ENCODE data around the gene GLYR1.

Gene GLYR1

GRCh38 chr16:4796982-4797804, 49.9 kb downstream of the GLYR1 start:
- ChIA-PET POLR2A (no interaction called here), CTCF (interaction anchor here (1.3 to 1.5 kb wide), 3 partner anchors 10 to 173 kb away, joined by 3 to 4 read pairs (median 4); partner anchors contain the start of genes MGRN1 and SEPTIN12)
- no peak for DNase-seq (ENCODE audit: extremely low spot score)
- TF ChIP-seq, protein P1, sequence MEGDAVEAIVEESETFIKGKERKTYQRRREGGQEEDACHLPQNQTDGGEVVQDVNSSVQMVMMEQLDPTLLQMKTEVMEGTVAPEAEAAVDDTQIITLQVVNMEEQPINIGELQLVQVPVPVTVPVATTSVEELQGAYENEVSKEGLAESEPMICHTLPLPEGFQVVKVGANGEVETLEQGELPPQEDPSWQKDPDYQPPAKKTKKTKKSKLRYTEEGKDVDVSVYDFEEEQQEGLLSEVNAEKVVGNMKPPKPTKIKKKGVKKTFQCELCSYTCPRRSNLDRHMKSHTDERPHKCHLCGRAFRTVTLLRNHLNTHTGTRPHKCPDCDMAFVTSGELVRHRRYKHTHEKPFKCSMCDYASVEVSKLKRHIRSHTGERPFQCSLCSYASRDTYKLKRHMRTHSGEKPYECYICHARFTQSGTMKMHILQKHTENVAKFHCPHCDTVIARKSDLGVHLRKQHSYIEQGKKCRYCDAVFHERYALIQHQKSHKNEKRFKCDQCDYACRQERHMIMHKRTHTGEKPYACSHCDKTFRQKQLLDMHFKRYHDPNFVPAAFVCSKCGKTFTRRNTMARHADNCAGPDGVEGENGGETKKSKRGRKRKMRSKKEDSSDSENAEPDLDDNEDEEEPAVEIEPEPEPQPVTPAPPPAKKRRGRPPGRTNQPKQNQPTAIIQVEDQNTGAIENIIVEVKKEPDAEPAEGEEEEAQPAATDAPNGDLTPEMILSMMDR (IDR thresholded peaks at IDR 0.05; ENCODE audit: control extremely low read depth, extremely low read depth, low read depth, missing control alignments): no peak

GRCh38 chr16:4795828-4796572, 51.1 kb downstream of the GLYR1 start:
- DNase-seq (ENCODE audit: extremely low spot score): no peak
- ChIA-PET POLR2A (no interaction called here), CTCF (interaction anchor here (1.1 to 1.4 kb wide), 3 partner anchors 8 to 161 kb away, joined by 3 to 4 read pairs (median 3); partner anchors contain the start of gene SEPTIN12)

GRCh38 chr16:4795181-4795827, 51.8 kb downstream of the GLYR1 start, which contains the start of gene SMIM22:
Gene SMIM22, plus strand, starts transcription at chr16:4795369. Its CDS starts 366 bp downstream, at chr16:4795735.
- no peak for DNase-seq (ENCODE audit: extremely low spot score)
- TF ChIP-seq, protein P1 (IDR thresholded peaks at IDR 0.05; ENCODE audit: control extremely low read depth, extremely low read depth, low read depth, missing control alignments): no peak
- POLR2A ChIA-PET: no interaction called here
- CTCF ChIA-PET: interaction anchor here (1.1 kb wide), 1 partner anchor 161 kb away, joined by 3 read pairs; no protein-coding TSS in a partner anchor

More at GRCh38 chr16:4795828-4796572, 51.1 kb downstream of the GLYR1 start:
- TF ChIP-seq, protein P1 (IDR thresholded peaks at IDR 0.05; ENCODE audit: control extremely low read depth, extremely low read depth, low read depth, missing control alignments): no peak

GRCh38 chr16:4792951-4793513, 54.1 kb downstream of the GLYR1 start:
- POLR2A ChIA-PET: interaction anchor here (0.5 kb wide), 1 partner anchor 86 kb away, joined by 5 read pairs; no protein-coding TSS in a partner anchor
- TF ChIP-seq, protein P1 (IDR thresholded peaks at IDR 0.05; ENCODE audit: control extremely low read depth, extremely low read depth, low read depth, missing control alignments): no peak
- CTCF ChIA-PET: interaction anchor here (1.1 to 1.2 kb wide), 2 partner anchors 14 to 76 kb away, joined by 3 read pairs; no protein-coding TSS in a partner anchor
- DNase-seq (ENCODE audit: extremely low spot score): no peak

GRCh38 chr16:4790871-4791270, 56.2 kb downstream of the GLYR1 start:
- TF ChIP-seq, protein P1 (IDR thresholded peaks at IDR 0.05; ENCODE audit: control extremely low read depth, extremely low read depth, low read depth, missing control alignments): no peak
- ChIA-PET CTCF (no interaction called here), POLR2A (no interaction called here)
- DNase-seq (ENCODE audit: extremely low spot score): no peak

DNA sequence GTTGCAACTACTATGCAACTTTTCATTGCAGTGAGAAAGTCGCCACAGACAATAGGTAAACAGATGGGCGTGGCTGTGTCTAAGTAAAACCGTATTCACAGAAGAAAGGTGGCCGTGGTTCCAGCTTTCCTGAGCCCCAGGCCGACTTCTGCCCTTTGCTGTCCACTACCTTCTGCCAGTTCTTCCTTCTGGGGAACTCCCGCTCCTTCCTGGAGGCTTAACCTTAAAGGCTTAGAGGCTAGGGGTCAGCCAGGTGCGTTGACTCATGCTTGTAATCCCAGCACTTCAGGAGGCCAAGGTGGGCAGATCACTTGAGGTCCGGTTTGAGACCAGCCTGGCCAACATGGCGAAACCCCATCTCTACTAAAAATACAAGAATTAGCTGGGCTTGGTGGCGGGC, 56.8 kb downstream of the GLYR1 start:
- ChIA-PET CTCF (no interaction called here), POLR2A (no interaction called here)
- TF ChIP-seq, protein P1 (IDR thresholded peaks at IDR 0.05; ENCODE audit: control extremely low read depth, extremely low read depth, low read depth, missing control alignments): no peak
- DNase-seq (ENCODE audit: extremely low spot score): no peak
